Measurements from ENCODE around the gene KIF26B. TPM values are rescaled to one million over a fixed set of nuclear protein-coding genes. Genes with fewer than 3 reads are reported as not detected.

KIF26B gene
- total RNA-seq, 2 experiments from 2014 or later, result not detected

- H3K4me3 ChIP-seq (ENCODE audit: low read depth, low read length, poor library complexity, severe bottlenecking), result no peak overlapping the region
- H4K20me1 ChIP-seq (ENCODE audit: insufficient read depth, low read length), result no peaks in the 10 kb centered on the region
- H2AFZ ChIP-seq (ENCODE audit: low read length), result no peak overlapping the region
- H3K4me2 ChIP-seq (ENCODE audit: low read length), result no peak overlapping the region
- no TSS peak for BruUV-seq (replicated peaks)
- POLR2A ChIA-PET, result interaction anchor here (0.7 kb wide), 1 partner anchor 73 kb away, joined by 3 read pairs; no protein-coding TSS in a partner anchor
- H3K27ac ChIP-seq (ENCODE audit: low read depth, low read length, poor library complexity, severe bottlenecking), result no peak overlapping the region
- no peaks in the 10 kb centered on the region for H3K4me1 ChIP-seq (ENCODE audit: insufficient read depth, low read length, poor library complexity, severe bottlenecking)
- H3K9me3 ChIP-seq (ENCODE audit: low read length), result no peaks in the 10 kb centered on the region
- no peaks in the 10 kb centered on the region for H3K9me2 ChIP-seq (ENCODE audit: insufficient read depth, low read length)
- no peak for DNase-seq (ENCODE audit: low spot score)
- CTCF ChIA-PET (ENCODE audit: unreplicated experiment), result no interaction called here
- intact Hi-C loops (cut with micrococcal nuclease; ENCODE audit: unreplicated experiment), result no loop called here
- no peaks in the 10 kb centered on the region for H3K36me3 ChIP-seq (ENCODE audit: insufficient read depth, low read length)
- H3K79me2 ChIP-seq (ENCODE audit: insufficient read depth, low read depth, low read length), result no peaks in the 10 kb centered on the region
- no peak for TF ChIP-seq EZH2phosphoT487 (IDR thresholded peaks at IDR 0.05; ENCODE audit: borderline replicate concordance, low read depth, low read length)
- TF ChIP-seq, protein P1, sequence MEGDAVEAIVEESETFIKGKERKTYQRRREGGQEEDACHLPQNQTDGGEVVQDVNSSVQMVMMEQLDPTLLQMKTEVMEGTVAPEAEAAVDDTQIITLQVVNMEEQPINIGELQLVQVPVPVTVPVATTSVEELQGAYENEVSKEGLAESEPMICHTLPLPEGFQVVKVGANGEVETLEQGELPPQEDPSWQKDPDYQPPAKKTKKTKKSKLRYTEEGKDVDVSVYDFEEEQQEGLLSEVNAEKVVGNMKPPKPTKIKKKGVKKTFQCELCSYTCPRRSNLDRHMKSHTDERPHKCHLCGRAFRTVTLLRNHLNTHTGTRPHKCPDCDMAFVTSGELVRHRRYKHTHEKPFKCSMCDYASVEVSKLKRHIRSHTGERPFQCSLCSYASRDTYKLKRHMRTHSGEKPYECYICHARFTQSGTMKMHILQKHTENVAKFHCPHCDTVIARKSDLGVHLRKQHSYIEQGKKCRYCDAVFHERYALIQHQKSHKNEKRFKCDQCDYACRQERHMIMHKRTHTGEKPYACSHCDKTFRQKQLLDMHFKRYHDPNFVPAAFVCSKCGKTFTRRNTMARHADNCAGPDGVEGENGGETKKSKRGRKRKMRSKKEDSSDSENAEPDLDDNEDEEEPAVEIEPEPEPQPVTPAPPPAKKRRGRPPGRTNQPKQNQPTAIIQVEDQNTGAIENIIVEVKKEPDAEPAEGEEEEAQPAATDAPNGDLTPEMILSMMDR (conservative IDR thresholded peaks at IDR 0.05; ENCODE audit: low read length), result no peak
These were observed 273.9 kb downstream of the KIF26B start for GRCh38 chr1:245428681-245429080.

DNA sequence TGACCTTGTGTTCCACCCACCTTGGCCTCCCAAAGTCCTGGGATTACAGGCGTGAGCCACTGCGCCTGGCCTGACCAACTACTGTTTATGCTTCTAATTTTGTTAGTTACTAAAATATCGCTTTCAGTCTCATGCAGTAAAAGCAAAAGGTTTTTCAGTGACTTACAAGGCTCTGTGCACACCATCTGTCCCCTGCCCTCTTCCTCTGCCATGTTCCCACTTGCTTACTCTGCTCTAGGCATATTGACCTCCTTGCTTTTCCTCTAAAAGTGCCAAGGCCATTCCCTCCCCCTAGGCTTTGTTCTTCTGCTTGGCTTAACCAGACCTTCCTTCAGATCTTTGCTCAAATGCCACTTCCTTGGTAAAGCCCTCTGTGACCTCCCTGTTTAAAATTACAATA lies 276.9 kb downstream of the KIF26B start:
- Histone ChIP-seq H3K36me3 (ENCODE audit: insufficient read depth, low read length) (no peaks in the 10 kb centered on the region), H3K9me2 (ENCODE audit: insufficient read depth, low read length) (no peaks in the 10 kb centered on the region), H3K4me1 (ENCODE audit: insufficient read depth, low read length, poor library complexity, severe bottlenecking) (no peaks in the 10 kb centered on the region), H3K27ac (ENCODE audit: low read depth, low read length, poor library complexity, severe bottlenecking) (no peak overlapping the region), H2AFZ (ENCODE audit: low read length) (no peak overlapping the region), H3K79me2 (ENCODE audit: insufficient read depth, low read depth, low read length) (no peaks in the 10 kb centered on the region), H3K4me3 (ENCODE audit: low read depth, low read length, poor library complexity, severe bottlenecking) (no peak overlapping the region), H3K9me3 (ENCODE audit: low read length) (no peaks in the 10 kb centered on the region), H3K4me2 (ENCODE audit: low read length) (no peak overlapping the region), H4K20me1 (ENCODE audit: insufficient read depth, low read length) (no peaks in the 10 kb centered on the region)
- no peak for DNase-seq (ENCODE audit: low spot score)
- intact Hi-C loops (cut with micrococcal nuclease; ENCODE audit: unreplicated experiment), result no loop called here
- POLR2A ChIA-PET, result no interaction called here
- no TSS peak for BruUV-seq (replicated peaks)
- TF ChIP-seq, protein P1 (conservative IDR thresholded peaks at IDR 0.05; ENCODE audit: low read length), result no peak
- no peak for TF ChIP-seq EZH2phosphoT487 (IDR thresholded peaks at IDR 0.05; ENCODE audit: borderline replicate concordance, low read depth, low read length)
- CTCF ChIA-PET (ENCODE audit: unreplicated experiment), result no interaction called here

DNA sequence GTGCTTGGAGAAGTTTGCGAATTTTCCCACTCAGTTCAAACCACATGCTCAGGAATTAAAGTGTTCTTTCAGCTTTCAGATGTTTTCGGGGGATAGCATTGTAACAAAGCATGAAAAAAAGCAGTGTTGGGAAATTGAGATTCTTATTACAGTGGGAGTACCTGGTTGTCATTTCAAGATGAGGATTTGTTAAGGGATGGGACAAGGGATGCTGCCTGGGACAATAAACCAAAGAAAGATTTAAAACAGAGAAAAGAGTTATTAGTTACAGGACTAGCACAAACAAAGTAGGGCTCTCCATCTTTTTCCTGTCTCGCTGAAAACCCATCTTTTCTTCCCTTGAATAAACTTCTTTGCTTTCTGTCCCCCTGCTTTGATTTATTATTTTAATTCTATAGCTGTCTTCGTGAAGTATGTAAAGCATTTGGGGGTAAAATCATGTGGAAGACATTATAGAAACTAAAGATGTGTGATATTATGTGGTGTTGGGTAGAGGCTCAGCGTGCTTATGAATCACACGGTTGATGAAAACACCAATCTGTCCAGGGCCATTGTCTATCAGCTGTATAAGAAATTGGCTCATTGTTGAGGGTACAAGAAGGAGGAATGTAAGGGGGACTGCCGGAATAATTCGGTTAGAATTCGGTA lies 277.6 kb downstream of the KIF26B start:
- intact Hi-C loops (cut with micrococcal nuclease; ENCODE audit: unreplicated experiment), result no loop called here
- Histone ChIP-seq H3K9me2 (ENCODE audit: insufficient read depth, low read length) (no peaks in the 10 kb centered on the region), H3K9me3 (ENCODE audit: low read length) (no peaks in the 10 kb centered on the region), H3K27ac (ENCODE audit: low read depth, low read length, poor library complexity, severe bottlenecking) (no peak overlapping the region), H2AFZ (ENCODE audit: low read length) (no peak overlapping the region), H3K36me3 (ENCODE audit: insufficient read depth, low read length) (no peaks in the 10 kb centered on the region), H3K4me1 (ENCODE audit: insufficient read depth, low read length, poor library complexity, severe bottlenecking) (no peaks in the 10 kb centered on the region), H3K4me2 (ENCODE audit: low read length) (no peak overlapping the region), H4K20me1 (ENCODE audit: insufficient read depth, low read length) (no peaks in the 10 kb centered on the region), H3K4me3 (ENCODE audit: low read depth, low read length, poor library complexity, severe bottlenecking) (no peak overlapping the region), H3K79me2 (ENCODE audit: insufficient read depth, low read depth, low read length) (no peaks in the 10 kb centered on the region)
- TF ChIP-seq, protein P1 (conservative IDR thresholded peaks at IDR 0.05; ENCODE audit: low read length), result no peak
- TF ChIP-seq EZH2phosphoT487 (IDR thresholded peaks at IDR 0.05; ENCODE audit: borderline replicate concordance, low read depth, low read length), result no peak
- no peak for DNase-seq (ENCODE audit: low spot score)
- BruUV-seq (replicated peaks), result no TSS peak
- POLR2A ChIA-PET, result no interaction called here
- CTCF ChIA-PET (ENCODE audit: unreplicated experiment), result no interaction called here

All from OCI-LY7 (cell line).